Activated CD8-positive, alpha-beta memory T cell treated with anti-CD3 and anti-CD28 coated beads, Interleukin-2, amount 50 U/mL, for 4 hours (primary cell): ENCODE measurements around the gene FRAT1.
"Not testable (repeated sequence)": the region's sequence is repeated elsewhere in the genome, so short reads cannot be mapped to it uniquely, and the experiment has no call there.

Experiments used
- DNase-seq: peaks from one replicate; pipeline ENCODE4 v3.0.0-alpha.2; 2020

Gene FRAT1

GRCh38 chr10:97336446-97336845, 17.4 kb downstream of the FRAT1 start:
- DNase-seq: no peak

- DNase-seq: no peak
Observed at GRCh38 chr10:97336942-97337831, 18.1 kb downstream of the FRAT1 start.

GRCh38 chr10:97338041-97338440, 19.0 kb downstream of the FRAT1 start:
- no peak for DNase-seq

- no peak for DNase-seq
Observed at GRCh38 chr10:97341416-97341815, 22.3 kb downstream of the FRAT1 start.

- not testable (repeated sequence) for DNase-seq
Observed at GRCh38 chr10:97343664-97344063, 24.6 kb downstream of the FRAT1 start.

- DNase-seq: no peak
Observed at GRCh38 chr10:97347317-97347716, 28.2 kb downstream of the FRAT1 start.

- DNase-seq: no peak
Observed at GRCh38 chr10:97349752-97350513, 30.9 kb downstream of the FRAT1 start.

GRCh38 chr10:97353945-97354344, 34.9 kb downstream of the FRAT1 start:
- no peak for DNase-seq

GRCh38 chr10:97355571-97355975, 36.5 kb downstream of the FRAT1 start:
- no peak for DNase-seq

GRCh38 chr10:97356318-97356914, 37.3 kb downstream of the FRAT1 start:
- DNase-seq: no peak

GRCh38 chr10:97356918-97357317, 37.8 kb downstream of the FRAT1 start:
- DNase-seq: no peak

GRCh38 chr10:97358349-97358748, 39.3 kb downstream of the FRAT1 start:
- DNase-seq: no peak

- no peak for DNase-seq
Observed at GRCh38 chr10:97358781-97359180, 39.7 kb downstream of the FRAT1 start.

GRCh38 chr10:97360705-97361536, 41.9 kb downstream of the FRAT1 start:
- no peak for DNase-seq

- no peak for DNase-seq
Observed at GRCh38 chr10:97361537-97361901, 42.4 kb downstream of the FRAT1 start.

GRCh38 chr10:97362310-97363033, 43.4 kb downstream of the FRAT1 start:
- DNase-seq: no peak

GRCh38 chr10:97363071-97363470, 44.0 kb downstream of the FRAT1 start:
- DNase-seq: no peak

- no peak for DNase-seq
Observed at GRCh38 chr10:97365761-97366351, 46.8 kb downstream of the FRAT1 start.

GRCh38 chr10:97366572-97366971, 47.5 kb downstream of the FRAT1 start:
- no peak for DNase-seq

GRCh38 chr10:97367126-97367649, 48.1 kb downstream of the FRAT1 start:
- DNase-seq: no peak
